HG03175 (cell line): ENCODE data around the gene DUSP22.
A peak's percentile ranks its signal among the peaks of the same experiment; 100 is the strongest.
"Not testable (repeated sequence)": the region's sequence is repeated elsewhere in the genome, so short reads cannot be mapped to it uniquely, and the experiment has no call there.

Experiments
- ATAC-seq: cut with Tn5 transposase; IDR thresholded peaks from one replicate; pipeline ENCODE4 v1.9.1; 2021; ENCODE audit warnings: mild to moderate bottlenecking, moderate library complexity; ENCODE audit not compliant: unreplicated experiment

Gene DUSP22

GRCh38 chr6:376827-377640 is 84.7 kb downstream of the DUSP22 start:
- ATAC-seq, result no peak

- ATAC-seq, result not testable (repeated sequence)
Measured at GRCh38 chr6:377641-378020, 85.3 kb downstream of the DUSP22 start.

- no peak for ATAC-seq
Measured at GRCh38 chr6:378090-378957, 86.0 kb downstream of the DUSP22 start.

GRCh38 chr6:378958-379409 is 86.7 kb downstream of the DUSP22 start:
- ATAC-seq, result no peak

- peak; percentile 77 for ATAC-seq
Measured at GRCh38 chr6:379410-380181, 87.3 kb downstream of the DUSP22 start.

GRCh38 chr6:380234-381218 is 88.2 kb downstream of the DUSP22 start:
- no peak for ATAC-seq

- no peak for ATAC-seq
Measured at GRCh38 chr6:381742-382461, 89.6 kb downstream of the DUSP22 start.

- ATAC-seq, result no peak
Measured at GRCh38 chr6:382883-383810, 90.9 kb downstream of the DUSP22 start.

GRCh38 chr6:383856-384255 is 91.6 kb downstream of the DUSP22 start:
- ATAC-seq, result no peak

- no peak for ATAC-seq
Measured at GRCh38 chr6:384898-385297, 92.6 kb downstream of the DUSP22 start.

GRCh38 chr6:385614-386013 is 93.3 kb downstream of the DUSP22 start:
- no peak for ATAC-seq

- ATAC-seq, result no peak
Measured at GRCh38 chr6:386688-387266, 94.5 kb downstream of the DUSP22 start.

- no peak for ATAC-seq
Measured at GRCh38 chr6:387293-387741, 95.0 kb downstream of the DUSP22 start.

- no peak for ATAC-seq
Measured at GRCh38 chr6:388202-388903, 96.1 kb downstream of the DUSP22 start.

GRCh38 chr6:389143-389542 is 96.9 kb downstream of the DUSP22 start:
- ATAC-seq, result no peak

- peak; percentile 40 for ATAC-seq
Measured at GRCh38 chr6:389622-390021, 97.3 kb downstream of the DUSP22 start.

GRCh38 chr6:390914-391558 is 98.7 kb downstream of the DUSP22 start:
- peak; percentile 27 for ATAC-seq
